Muscle of back (tissue), 11 donors: Measurements from ENCODE around the gene SLC4A4. TPM values are rescaled to one million over a fixed set of nuclear protein-coding genes. Genes with fewer than 3 reads are reported as not detected.

ENCODE experiments used
- DNase-seq, 3 donors: peaks; one replicate each; pipeline versions ENCODE4 v3.0.0 to v3.0.0-alpha.2; 2013
- polyA plus RNA-seq, 10 donors: library from polyadenylated mRNA; unstranded; fragments of 120-200 nt; gene quantifications; one replicate each; pipeline ENCODE4 v1.2.1, GENCODE V29; 2013; ENCODE audit not compliant: insufficient read length in 10 of 10

The SLC4A4 gene
- polyA plus RNA-seq, 10 donors = 8.3 to 15.3 (median 11.1) TPM

- DNase-seq = no peak
Measured at GRCh38 chr4:71469541-71469940, 130.7 kb downstream of the SLC4A4 start.

DNA sequence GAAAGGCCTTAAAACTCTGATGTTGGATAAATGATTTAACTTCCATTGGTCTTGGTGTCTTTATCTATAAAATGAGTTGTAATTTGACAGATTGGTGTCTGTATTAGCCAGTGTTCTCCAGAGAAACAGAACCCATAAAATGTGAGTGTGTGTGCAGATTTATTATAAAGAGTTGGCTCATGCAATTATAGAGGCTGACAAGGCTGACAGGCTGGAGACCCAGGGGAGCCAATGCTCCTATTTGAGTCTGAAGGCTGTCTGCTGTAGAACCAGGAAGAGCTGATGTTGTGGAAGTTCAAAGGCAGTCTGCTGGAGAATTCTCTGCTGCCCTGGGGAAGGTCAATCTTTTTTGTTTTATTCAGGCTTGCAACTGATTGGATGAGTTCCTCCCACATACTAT is 131.7 kb downstream of the SLC4A4 start:
- no peak for DNase-seq

DNA sequence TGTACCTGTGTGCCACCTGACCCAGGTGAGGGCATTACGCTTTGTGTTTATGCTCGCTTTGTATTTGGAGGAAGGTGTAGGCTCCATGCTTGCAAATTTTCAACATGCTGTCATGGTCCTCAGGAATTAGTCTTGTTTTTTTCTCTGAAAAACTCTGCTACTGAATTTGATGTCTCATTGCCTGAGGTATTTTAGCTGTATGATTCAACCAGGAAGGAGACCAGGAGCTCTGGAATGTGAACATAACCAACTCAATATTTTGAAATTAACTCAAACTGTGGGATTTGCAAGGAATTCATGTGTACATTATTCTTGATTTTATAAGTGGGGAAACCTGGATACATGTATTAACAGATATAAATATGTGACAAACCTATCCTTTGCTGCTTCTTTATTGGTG is 134.1 kb downstream of the SLC4A4 start:
- DNase-seq = peak in 1 of 3 donors; percentile 76

DNA sequence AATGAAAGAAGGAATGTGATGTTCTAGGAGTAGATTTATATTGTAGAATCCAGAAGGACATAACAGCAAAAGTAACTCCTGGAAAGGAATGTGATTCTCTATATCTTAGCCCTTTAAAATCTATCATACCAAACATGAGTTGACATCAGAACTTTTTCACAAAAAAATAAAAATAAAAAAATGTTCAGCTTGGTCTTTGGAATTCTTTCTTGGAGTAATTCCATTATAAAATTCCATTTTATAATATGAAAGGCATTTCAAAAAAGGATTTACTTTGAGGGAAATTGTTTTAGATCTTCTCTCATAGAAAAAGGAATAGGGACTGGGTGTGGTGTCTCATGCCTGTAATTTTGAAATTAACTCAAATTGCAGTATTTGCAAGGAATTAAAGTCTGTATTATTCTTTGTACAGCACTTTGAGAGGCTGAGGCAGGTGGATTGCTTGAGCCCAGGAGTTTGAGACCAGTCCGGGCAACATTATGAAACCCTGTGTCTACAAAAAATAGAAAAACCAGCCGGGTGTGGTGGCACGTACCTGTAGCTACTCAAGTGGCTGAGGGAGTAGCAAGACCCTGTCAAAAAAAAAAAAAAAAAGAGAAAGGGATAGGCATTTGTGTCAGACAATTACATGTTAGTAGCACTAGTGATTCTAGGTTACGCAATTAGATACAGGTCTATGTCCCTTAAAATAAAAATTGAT is 134.9 kb downstream of the SLC4A4 start:
- no peak for DNase-seq

- DNase-seq = peak in 1 of 3 donors; percentile 27
Measured at GRCh38 chr4:71474731-71475130, 135.9 kb downstream of the SLC4A4 start.

DNA sequence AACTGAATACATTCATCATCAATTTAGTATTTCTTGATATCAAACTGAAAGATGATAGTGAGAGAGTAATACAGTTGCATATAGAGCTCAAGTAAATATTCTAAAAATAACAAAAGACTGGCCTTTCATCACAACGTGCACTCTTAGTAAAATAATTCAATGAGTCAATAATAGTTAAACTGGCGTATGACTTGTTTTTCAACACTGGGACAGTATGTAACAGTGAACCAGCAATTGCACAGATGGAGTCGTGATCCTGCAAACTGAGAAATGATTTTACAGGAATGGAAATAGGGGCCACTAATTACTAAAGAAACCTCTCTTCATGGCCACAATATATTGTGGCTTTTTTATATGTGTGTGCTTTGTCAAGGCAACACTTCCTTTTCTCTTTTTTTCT is 137.4 kb downstream of the SLC4A4 start:
- no peak for DNase-seq

DNA sequence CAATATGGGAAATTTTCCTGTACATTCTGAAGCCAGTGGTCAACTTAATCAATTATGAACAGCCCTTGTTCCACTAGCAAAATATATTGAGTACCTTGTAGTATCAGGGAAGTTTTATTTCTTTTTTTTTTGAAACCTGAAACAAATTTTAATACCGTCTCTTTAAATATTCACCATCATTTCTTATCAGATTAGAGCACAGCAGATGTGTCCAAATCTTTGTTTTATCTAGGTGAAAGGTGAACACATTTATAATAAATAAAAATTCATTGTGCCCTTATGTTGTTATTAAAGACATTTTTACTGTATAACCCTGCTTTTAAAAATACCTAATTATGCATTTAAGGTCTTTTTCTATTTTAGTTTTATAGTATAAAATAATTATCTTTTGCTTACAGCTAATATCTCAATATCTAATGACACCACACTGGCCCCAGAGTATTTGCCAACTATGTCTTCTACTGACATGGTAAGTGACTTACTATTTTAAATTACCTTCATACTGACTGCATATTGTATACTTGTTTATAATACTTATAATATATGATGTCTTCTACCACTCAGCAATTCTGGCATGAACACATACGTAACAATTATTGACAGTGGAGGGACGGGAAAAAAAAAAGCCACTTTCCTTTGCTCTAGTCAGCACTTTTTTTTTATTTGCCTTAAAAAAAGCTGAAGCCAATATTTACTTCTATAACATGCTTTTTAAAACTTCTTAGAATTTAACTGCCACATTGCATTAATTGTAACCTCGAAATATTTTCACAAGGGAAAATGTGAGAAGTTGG is 147.9 kb downstream of the SLC4A4 start:
- no peak for DNase-seq

DNA sequence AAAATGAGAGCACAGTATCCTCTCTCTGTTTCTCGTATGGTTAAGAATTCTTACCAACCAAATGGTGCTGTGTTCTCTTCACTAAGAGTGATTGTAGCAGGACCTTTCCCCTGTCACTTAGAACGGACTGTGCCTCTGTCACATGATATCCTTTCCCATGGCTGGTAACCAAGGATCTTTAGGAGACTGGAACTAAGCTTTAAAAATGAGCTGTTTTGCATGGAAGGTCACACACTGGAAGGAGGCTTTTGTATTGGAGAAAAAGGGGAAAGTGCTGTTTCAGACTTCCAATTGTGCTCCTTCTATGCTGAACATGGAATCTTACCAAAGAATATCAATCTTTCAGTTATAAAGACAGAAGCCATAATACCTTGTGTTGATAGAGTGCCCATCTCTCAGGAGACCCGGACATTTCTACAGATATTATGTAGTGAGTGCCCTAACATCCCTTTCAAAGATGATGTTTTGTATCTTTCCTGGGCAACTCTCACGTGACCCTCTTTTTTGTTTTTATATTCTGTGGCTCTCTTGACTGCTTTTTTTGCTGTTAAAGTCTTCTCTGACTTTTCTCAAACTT is 148.6 kb downstream of the SLC4A4 start:
- peak in 2 of 3 donors; percentile 9 to 35 for DNase-seq

DNA sequence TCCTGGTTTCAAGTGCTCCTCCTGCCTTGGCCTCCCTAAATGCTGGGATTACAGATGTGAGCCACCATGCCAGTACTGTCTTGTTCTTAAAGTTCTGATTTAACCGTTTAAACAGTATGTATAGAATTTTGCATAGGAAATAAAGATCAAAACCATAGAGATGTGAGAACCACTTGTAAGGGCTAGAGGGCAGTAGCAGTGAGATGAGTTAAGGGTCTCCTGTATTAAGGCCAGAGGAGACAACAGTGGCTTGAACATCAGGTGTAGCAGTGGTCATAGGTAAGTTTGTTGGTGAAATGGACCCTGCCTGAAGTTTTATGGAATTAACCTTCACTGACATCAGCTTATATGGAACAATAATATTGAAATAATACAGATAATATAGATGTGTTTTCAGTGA is 155.7 kb downstream of the SLC4A4 start:
- no peak for DNase-seq

DNA sequence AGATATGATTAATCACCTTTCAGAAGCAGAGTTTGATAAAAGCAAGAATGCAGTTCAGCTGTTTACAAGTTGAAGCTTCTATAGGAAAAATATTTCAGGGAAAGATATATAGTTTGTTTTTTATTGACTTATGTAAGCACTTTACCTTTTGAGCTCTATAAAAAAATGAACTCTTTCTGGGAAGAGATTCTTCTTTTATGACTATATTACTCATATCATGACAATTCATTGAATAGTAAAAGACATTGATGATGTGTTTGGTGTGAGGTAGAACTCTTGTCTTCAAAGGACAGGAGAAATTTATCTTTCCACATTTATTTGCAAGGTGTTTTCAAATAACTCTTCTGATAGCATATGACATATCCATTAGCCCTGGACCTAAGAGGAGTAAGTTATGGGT is 156.6 kb downstream of the SLC4A4 start:
- DNase-seq = no peak

DNA sequence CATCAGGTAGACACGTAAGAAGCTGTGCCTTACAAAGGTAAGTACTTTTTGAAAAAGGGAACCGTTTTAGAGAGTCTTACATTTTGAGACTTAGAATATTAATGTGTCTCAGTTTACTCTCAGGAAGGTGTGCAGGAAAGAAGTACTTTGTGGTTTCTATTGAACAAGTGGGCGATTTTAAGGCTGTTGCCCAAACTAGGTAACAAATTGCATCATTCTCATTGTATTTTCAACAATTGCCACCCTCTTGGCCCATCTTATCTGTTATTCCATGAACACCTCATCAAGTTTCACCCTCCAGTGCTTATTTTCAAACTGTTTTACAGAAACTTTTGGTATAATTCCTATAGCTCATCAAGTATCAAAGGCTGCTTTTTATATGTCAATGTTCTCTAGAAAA is 158.3 kb downstream of the SLC4A4 start:
- DNase-seq = no peak

- no peak for DNase-seq
Measured at GRCh38 chr4:71498002-71498401, 159.2 kb downstream of the SLC4A4 start.

DNA sequence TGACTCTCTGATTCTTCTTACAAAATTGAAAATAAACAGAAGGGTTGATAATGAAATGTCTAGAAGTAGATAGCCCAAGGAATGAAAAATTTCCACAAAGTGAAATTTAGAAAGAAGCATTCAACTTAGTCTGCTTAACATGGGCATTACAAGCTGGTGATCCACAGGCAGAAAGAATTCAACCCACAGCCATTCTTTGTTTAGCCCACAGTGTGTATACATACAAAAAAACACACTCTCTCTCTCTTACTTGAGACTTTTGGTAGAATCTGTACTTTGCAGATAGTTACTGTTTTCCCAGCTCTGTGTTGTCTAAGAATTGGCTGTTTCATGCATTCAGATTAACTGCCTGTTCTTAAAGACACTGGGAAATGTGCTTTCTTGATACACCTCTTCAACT is 159.8 kb downstream of the SLC4A4 start:
- DNase-seq = no peak

DNA sequence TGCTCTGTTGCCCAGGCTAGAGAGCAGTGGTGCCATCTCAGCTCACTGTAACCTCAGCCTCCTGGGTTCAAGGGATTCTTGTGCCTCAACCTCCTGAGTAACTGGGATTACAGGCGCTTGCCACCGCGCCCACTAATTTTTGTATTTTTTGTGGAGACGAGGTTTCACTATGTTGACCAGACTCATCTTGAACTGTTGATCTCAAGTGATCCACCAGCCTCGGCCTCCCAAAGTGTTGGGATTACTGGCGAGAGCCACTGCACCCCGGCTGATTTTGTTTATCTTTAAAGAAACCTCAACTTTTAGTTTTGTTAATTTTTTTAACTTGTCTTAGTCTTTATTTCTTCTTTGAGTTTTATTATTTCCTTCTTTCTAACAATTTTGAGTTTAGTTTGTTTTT is 163.2 kb downstream of the SLC4A4 start:
- no peak for DNase-seq

DNA sequence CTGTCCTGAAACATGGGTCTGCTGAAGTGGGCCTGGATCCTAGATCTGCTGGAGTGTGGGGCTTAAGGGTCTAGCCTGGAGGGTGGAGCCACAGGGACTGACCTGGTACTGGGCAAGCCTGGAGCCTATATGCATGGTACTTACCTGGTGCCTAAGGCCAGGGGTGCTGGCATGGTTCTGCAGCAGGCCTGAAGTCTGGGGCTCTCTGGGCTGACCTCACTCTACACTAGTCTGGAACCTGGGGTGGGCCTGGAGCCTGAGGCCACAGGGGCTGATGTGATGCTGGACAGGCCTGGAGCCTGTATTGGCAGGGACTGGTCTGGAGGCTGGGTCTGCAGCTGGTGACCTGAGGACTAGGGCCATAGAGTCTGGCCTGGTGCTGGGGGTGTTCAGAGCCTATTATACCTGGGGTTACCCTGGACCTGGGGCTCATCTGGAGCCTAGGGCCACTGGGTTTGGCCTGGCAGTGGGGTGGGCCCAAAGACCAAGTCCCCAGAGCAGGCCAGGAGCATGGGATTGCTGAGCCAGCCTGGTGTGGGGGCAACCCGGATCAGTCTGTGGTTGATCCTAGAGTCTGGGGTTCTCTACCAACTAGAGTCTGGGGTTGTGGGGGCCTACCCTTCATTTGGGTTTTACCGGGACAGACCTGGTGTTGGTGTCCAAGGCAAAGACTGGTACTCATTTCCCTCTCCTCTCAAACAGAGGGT is 179.6 kb downstream of the SLC4A4 start:
- no peak for DNase-seq

DNA sequence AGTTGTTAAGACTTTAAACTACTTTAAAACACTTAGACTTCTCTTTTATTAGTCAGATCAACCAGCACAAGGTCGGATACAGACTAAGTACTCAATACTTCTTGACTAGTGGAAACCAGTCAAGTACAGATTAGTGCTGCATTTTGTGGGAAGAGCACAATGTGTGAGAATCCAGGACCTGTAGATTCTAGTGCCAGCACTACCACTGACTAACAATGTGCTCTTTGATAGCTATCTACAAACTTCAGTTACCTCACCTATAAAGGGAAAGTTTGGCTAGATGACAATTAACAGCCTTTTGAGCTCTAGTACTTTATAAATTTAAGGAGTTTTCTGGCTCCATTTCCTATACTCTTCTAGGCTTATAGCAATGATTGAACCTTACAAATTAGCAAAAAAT is 181.5 kb downstream of the SLC4A4 start:
- DNase-seq = no peak

DNA sequence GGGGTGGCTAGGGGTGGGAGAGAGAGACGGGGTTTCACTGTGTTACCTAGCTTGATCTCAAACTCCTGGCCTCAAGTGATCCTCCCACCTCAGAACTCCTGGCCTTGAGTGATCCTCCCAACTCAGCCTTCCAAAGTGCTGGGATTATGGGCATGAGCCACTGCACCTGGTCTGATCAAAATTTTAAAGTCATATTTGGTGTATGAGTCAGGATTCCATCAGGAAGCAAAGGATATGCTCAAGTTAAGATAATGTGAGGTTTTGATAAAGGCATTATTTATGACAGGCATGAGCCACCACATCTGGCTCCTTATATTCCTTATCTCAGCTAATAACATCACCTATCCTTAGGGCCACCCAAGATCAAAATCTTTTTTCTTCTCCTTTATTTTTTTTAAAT is 182.0 kb downstream of the SLC4A4 start:
- no peak for DNase-seq

DNA sequence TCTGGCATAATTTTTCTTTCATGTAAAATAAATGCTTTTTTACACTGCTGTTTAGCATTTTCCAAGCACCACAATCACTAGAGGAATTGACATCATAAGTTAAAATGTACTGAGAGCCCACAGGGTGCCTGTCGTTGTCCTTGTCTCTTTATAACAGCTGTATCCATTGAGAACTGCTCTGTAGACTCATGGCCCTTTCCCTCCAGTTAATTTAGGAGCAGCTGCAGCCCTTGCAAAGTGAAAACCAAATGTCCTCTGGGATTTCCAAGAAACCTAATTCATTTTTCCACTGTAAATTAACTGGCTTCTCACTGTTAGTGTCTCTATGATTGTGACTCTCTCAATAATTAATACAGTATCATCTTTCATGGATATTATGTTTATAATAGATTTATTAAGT is 185.9 kb downstream of the SLC4A4 start:
- peak in 1 of 3 donors; percentile 3 for DNase-seq

- DNase-seq = no peak
Measured at GRCh38 chr4:71526637-71527406, 188.0 kb downstream of the SLC4A4 start.

GRCh38 chr4:71532407-71532806 is 193.6 kb downstream of the SLC4A4 start:
- DNase-seq = no peak

DNA sequence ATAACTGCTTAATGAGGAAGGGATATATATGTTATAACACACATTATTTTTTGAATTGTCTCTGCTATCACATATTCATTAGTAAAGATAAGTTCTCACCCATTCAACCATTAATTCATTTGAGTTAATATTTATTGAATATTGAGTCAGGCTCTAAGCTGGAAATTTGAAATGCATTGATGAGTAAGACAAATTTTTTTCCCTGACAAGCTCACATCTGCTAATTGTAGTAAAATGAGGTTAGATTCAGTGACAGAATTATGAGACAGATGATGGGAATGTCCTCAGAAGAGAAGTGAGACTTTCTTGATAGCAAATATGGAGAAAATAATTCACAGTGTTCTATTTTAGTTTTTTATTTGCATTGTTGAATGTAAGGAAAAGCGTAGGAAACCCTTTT is 194.3 kb downstream of the SLC4A4 start:
- no peak for DNase-seq
